ENCODE results near the gene SGSH. TPM values are rescaled to one million over a fixed set of nuclear protein-coding genes. Genes with fewer than 3 reads are reported as not detected.

Gene SGSH
- total RNA-seq, 1 experiment from 2014 or later, result 19.8 TPM

GRCh38 chr17:80251966-80252365 lies 31.8 kb upstream of the SGSH start:
- WGBS (ENCODE audit: extremely low coverage, insufficient read length, low lambda C conversion rate), result no CpG with 5 or more reads among the region's 11 CpGs
- H3K36me3 Mint-ChIP-seq (ENCODE audit: insufficient read depth in 1 of 3, low read depth in 3 of 3), result peaks cover 3 to 14% (median 4%) of the 10 kb centered on the region in 3 experiments
- DNase-seq, result no peak

More at GRCh38 chr17:80251966-80252365, 31.8 kb upstream of the SGSH start:
- Histone ChIP-seq H3K9me3 (ENCODE audit: control insufficient read depth, low read depth, low read length) (no peaks in the 10 kb centered on the region), H4K91ac (ENCODE audit: insufficient read length, low read depth, low read length) (no peak overlapping the region), H3T11ph (ENCODE audit: low read length) (no peak overlapping the region), H3K4me1 (ENCODE audit: insufficient read depth, low read length) (peaks cover 4% of the 10 kb centered on the region; the same call in 1 of the 2 replicates), H4K5ac (ENCODE audit: insufficient read length, low read depth, low read length) (no peak overlapping the region), H2BK120ac (ENCODE audit: low read depth, low read length, poor library complexity, severe bottlenecking) (no peak overlapping the region), H4K8ac (replicated peaks; ENCODE audit: insufficient read length, low read depth, low read length) (no peak overlapping the region), H2BK12ac (ENCODE audit: insufficient read length, low read depth, low read length) (no peak overlapping the region), H3K23me2 (ENCODE audit: insufficient read length, low read depth, low read length, poor library complexity, severe bottlenecking) (no peaks in the 10 kb centered on the region), H2AFZ (ENCODE audit: low read length) (no peak overlapping the region), H2BK15ac (ENCODE audit: low read depth, low read length) (no peak overlapping the region), H3K4me2 (ENCODE audit: insufficient read depth, insufficient read length, low read length) (no peak overlapping the region), H4K20me1 (ENCODE audit: control insufficient read depth, insufficient read depth, insufficient read length) (no peaks in the 10 kb centered on the region), H3K14ac (ENCODE audit: insufficient read depth, low read length) (no peak overlapping the region), H3K23ac (ENCODE audit: insufficient read length, low read depth, low read length) (no peak overlapping the region), H3K27ac (ENCODE audit: insufficient read length, low read depth, low read length) (no peak overlapping the region), H2BK20ac (ENCODE audit: low read depth, low read length, poor library complexity, severe bottlenecking) (no peak overlapping the region), H3K79me1 (ENCODE audit: insufficient read depth, low read depth, low read length, poor library complexity, severe bottlenecking) (no peaks in the 10 kb centered on the region), H3K79me2 (ENCODE audit: insufficient read depth, low read length) (no peaks in the 10 kb centered on the region), H3K18ac (ENCODE audit: insufficient read length, low read depth, low read length) (no peak overlapping the region), H2AK5ac (ENCODE audit: insufficient read length, low read length) (no peak overlapping the region), H3K56ac (ENCODE audit: insufficient read length, low read depth, low read length) (no peak overlapping the region), H3K4ac (ENCODE audit: low read depth, low read length) (no peak overlapping the region), H3K27me3 (ENCODE audit: insufficient read depth, low read length) (no peaks in the 10 kb centered on the region), H3K9ac (ENCODE audit: extremely low read depth, insufficient read length, low read length) (no peak overlapping the region), H2BK5ac (ENCODE audit: insufficient read length, low read length) (no peak overlapping the region)
- TF ChIP-seq CTCF (conservative IDR thresholded peaks at IDR 0.05), result no peak
- Mint-ChIP-seq H3K27ac (peak overlapping the region in 2 of 3 experiments; percentile 12 to 87; a peak in 2 of 7 replicates), H3K4me3 (no peak overlapping the region), H3K9me3 (no peaks in the 10 kb centered on the region), H3K4me1 (peaks cover 2 to 10% of the 10 kb centered on the region in 2 experiments; a peak in 2 of 4 replicates), H3K27me3 (ENCODE audit: low read depth) (no peaks in the 10 kb centered on the region)
